ENCODE measurements around the gene ORAI2.

GRCh38 chr7:102389810-102390209 is 43.6 kb upstream of the ORAI2 start:
- no peak for TF ChIP-seq CTCF (IDR thresholded peaks at IDR 0.05; ENCODE audit: extremely low read depth in 1 of 2, insufficient read depth in 1 of 2, low read depth in 1 of 2, low read length in 2 of 2)
- no peak for TF ChIP-seq POLR2AphosphoS5 (IDR thresholded peaks at IDR 0.05; ENCODE audit: insufficient read depth, low read depth, low read length)

Data from endothelial cell of umbilical vein (primary cell).